Measurements from ENCODE around the gene NOP10. TPM values are rescaled to one million over a fixed set of nuclear protein-coding genes. Genes with fewer than 3 reads are reported as not detected.
"Not testable (repeated sequence)": the region's sequence is repeated elsewhere in the genome, so short reads cannot be mapped to it uniquely, and the experiment has no call there.

NOP10 gene
- total RNA-seq, 2 donors from 2014 or later, result 193 to 207 TPM

GRCh38 chr15:34355241-34355640 lies 12.3 kb upstream of the NOP10 start:
- Histone ChIP-seq H3K4me1 (ENCODE audit: control insufficient read depth, insufficient read depth, low read length) (no peaks in the 10 kb centered on the region), H3K4me3 (ENCODE audit: low read length) (no peak overlapping the region), H3K9ac (ENCODE audit: extremely low read depth, low read length, poor library complexity, severe bottlenecking) (no peak overlapping the region), H3K36me3 (ENCODE audit: control insufficient read depth, insufficient read depth, low read length) (peaks cover 9% of the 10 kb centered on the region), H3K27me3 (ENCODE audit: control insufficient read depth, insufficient read depth, low read length, poor library complexity, severe bottlenecking) (no peaks in the 10 kb centered on the region), H3K9me3 (ENCODE audit: control insufficient read depth, low read length) (no peaks in the 10 kb centered on the region), H3K27ac (ENCODE audit: low read depth, low read length) (no peak overlapping the region)
- no peak overlapping the region for H3K27ac Mint-ChIP-seq
- no peaks in the 10 kb centered on the region for H3K9me3 Mint-ChIP-seq
- peaks cover 35% of the 10 kb centered on the region for H3K36me3 Mint-ChIP-seq (ENCODE audit: low read depth)
- TF ChIP-seq, protein P1, sequence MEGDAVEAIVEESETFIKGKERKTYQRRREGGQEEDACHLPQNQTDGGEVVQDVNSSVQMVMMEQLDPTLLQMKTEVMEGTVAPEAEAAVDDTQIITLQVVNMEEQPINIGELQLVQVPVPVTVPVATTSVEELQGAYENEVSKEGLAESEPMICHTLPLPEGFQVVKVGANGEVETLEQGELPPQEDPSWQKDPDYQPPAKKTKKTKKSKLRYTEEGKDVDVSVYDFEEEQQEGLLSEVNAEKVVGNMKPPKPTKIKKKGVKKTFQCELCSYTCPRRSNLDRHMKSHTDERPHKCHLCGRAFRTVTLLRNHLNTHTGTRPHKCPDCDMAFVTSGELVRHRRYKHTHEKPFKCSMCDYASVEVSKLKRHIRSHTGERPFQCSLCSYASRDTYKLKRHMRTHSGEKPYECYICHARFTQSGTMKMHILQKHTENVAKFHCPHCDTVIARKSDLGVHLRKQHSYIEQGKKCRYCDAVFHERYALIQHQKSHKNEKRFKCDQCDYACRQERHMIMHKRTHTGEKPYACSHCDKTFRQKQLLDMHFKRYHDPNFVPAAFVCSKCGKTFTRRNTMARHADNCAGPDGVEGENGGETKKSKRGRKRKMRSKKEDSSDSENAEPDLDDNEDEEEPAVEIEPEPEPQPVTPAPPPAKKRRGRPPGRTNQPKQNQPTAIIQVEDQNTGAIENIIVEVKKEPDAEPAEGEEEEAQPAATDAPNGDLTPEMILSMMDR (conservative IDR thresholded peaks at IDR 0.05), result no peak
- H3K4me1 Mint-ChIP-seq, result no peaks in the 10 kb centered on the region
- 91 to 93% methylated on average over 7 to 9 of the region's 9 CpGs for WGBS, 2 experiments (ENCODE audit: insufficient coverage in 1 of 2, insufficient read length in 1 of 2)
- no peak overlapping the region for H3K4me3 Mint-ChIP-seq
- DNase-seq, result no peak
- H3K27me3 Mint-ChIP-seq (ENCODE audit: insufficient read depth), result no peaks in the 10 kb centered on the region

DNA sequence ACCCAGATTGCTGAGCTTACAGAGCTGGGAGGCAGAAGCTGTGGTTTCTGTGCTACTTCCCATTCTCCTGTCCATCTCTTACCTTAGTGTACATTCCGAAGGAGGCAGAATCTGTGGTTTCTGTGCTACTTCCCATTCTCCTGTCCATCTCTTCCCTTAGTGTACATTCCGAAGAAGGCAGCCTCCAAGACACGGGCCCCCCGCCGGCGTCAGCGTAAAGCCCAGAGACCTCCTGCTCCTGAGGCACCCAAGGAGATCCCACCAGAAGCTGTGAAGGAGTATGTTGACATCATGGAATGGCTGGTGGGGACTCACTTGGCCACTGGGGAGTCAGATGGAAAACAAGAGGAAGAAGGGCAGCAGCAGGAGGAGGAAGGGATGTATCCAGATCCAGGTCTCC lies 11.3 kb upstream of the NOP10 start:
- H3K27ac Mint-ChIP-seq, result no peak overlapping the region
- TF ChIP-seq, protein P1 (conservative IDR thresholded peaks at IDR 0.05), result no peak
- Histone ChIP-seq H3K9me3 (ENCODE audit: control insufficient read depth, low read length) (no peaks in the 10 kb centered on the region), H3K36me3 (ENCODE audit: control insufficient read depth, insufficient read depth, low read length) (peaks cover under 1% of the 10 kb centered on the region), H3K4me1 (ENCODE audit: control insufficient read depth, insufficient read depth, low read length) (peaks cover 6% of the 10 kb centered on the region), H3K27ac (ENCODE audit: low read depth, low read length) (no peak overlapping the region), H3K9ac (ENCODE audit: extremely low read depth, low read length, poor library complexity, severe bottlenecking) (no peak overlapping the region), H3K4me3 (ENCODE audit: low read length) (no peak overlapping the region), H3K27me3 (ENCODE audit: control insufficient read depth, insufficient read depth, low read length, poor library complexity, severe bottlenecking) (no peaks in the 10 kb centered on the region)
- no peaks in the 10 kb centered on the region for H3K27me3 Mint-ChIP-seq (ENCODE audit: insufficient read depth)
- DNase-seq, result no peak
- peaks cover 29% of the 10 kb centered on the region for H3K36me3 Mint-ChIP-seq (ENCODE audit: low read depth)
- H3K9me3 Mint-ChIP-seq, result no peaks in the 10 kb centered on the region
- 96 to 100% methylated on average over 1 to 7 of the region's 7 CpGs for WGBS, 2 experiments (ENCODE audit: insufficient coverage in 1 of 2, insufficient read length in 1 of 2)
- H3K4me3 Mint-ChIP-seq, result no peak overlapping the region
- H3K4me1 Mint-ChIP-seq, result peaks cover 6% of the 10 kb centered on the region

GRCh38 chr15:34353627-34354026 lies 10.7 kb upstream of the NOP10 start:
- Mint-ChIP-seq H3K9me3 (no peaks in the 10 kb centered on the region), H3K27ac (no peak overlapping the region), H3K4me3 (no peak overlapping the region), H3K4me1 (peaks cover 12% of the 10 kb centered on the region), H3K27me3 (ENCODE audit: insufficient read depth) (no peaks in the 10 kb centered on the region), H3K36me3 (ENCODE audit: low read depth) (peaks cover 24% of the 10 kb centered on the region)
- Histone ChIP-seq H3K27ac (ENCODE audit: low read depth, low read length) (no peak overlapping the region), H3K9me3 (ENCODE audit: control insufficient read depth, low read length) (no peaks in the 10 kb centered on the region), H3K27me3 (ENCODE audit: control insufficient read depth, insufficient read depth, low read length, poor library complexity, severe bottlenecking) (no peaks in the 10 kb centered on the region), H3K36me3 (ENCODE audit: control insufficient read depth, insufficient read depth, low read length) (no peaks in the 10 kb centered on the region), H3K9ac (ENCODE audit: extremely low read depth, low read length, poor library complexity, severe bottlenecking) (no peak overlapping the region), H3K4me1 (ENCODE audit: control insufficient read depth, insufficient read depth, low read length) (peaks cover 9% of the 10 kb centered on the region), H3K4me3 (ENCODE audit: low read length) (no peak overlapping the region)
- TF ChIP-seq, protein P1 (conservative IDR thresholded peaks at IDR 0.05), result no peak
- DNase-seq, result no peak
- WGBS, 2 experiments (ENCODE audit: insufficient coverage in 1 of 2, insufficient read length in 1 of 2), result 84 to 100% methylated on average over 1 to 2 of the region's 2 CpGs

DNA sequence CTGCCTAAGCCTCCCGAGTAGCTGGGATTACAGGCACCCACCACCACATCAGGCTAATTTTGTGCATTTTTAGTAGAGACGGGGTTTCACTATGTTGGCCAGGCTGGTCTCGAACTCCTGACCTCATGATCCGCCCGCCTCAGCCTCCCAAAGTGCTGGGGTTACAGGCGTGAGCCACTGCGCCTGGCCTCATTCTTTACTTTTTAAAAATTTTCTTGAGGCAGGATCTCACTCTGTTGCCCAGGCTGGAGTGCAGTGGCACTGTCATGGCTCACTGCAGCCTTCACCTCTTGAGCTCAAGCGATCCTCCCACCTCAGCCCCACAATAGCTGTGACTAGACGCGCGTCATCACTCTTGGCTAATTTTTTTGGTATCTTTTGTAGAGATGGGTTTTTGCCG lies 10.1 kb upstream of the NOP10 start:
- not testable (repeated sequence) for H3K4me3 Mint-ChIP-seq; H3K27me3 ChIP-seq (ENCODE audit: control insufficient read depth, insufficient read depth, low read length, poor library complexity, severe bottlenecking); H3K4me1 ChIP-seq (ENCODE audit: control insufficient read depth, insufficient read depth, low read length); H3K9me3 ChIP-seq (ENCODE audit: control insufficient read depth, low read length); H3K27ac ChIP-seq (ENCODE audit: low read depth, low read length); H3K9ac ChIP-seq (ENCODE audit: extremely low read depth, low read length, poor library complexity, severe bottlenecking); H3K27me3 Mint-ChIP-seq (ENCODE audit: insufficient read depth); H3K36me3 ChIP-seq (ENCODE audit: control insufficient read depth, insufficient read depth, low read length); H3K9me3 Mint-ChIP-seq; H3K27ac Mint-ChIP-seq; DNase-seq; H3K4me3 ChIP-seq (ENCODE audit: low read length)
- 90 to 91% methylated on average over 10 to 12 of the region's 12 CpGs for WGBS, 2 experiments (ENCODE audit: insufficient coverage in 1 of 2, insufficient read length in 1 of 2)
- peaks cover 18% of the 10 kb centered on the region for H3K4me1 Mint-ChIP-seq
- H3K36me3 Mint-ChIP-seq (ENCODE audit: low read depth), result peaks cover 20% of the 10 kb centered on the region

Measured in endodermal cell (in vitro differentiated cells).